GM12872 (cell line): ENCODE data around the gene DMXL1.

Experiments
- CTCF ChIP-seq: IDR thresholded peaks from 3 replicates; pipeline ENCODE4 v1.5.1; 2011; ENCODE audit warnings: low read depth, mild to moderate bottlenecking, low read length, moderate library complexity; ENCODE audit not compliant: insufficient read depth

The DMXL1 gene

DNA sequence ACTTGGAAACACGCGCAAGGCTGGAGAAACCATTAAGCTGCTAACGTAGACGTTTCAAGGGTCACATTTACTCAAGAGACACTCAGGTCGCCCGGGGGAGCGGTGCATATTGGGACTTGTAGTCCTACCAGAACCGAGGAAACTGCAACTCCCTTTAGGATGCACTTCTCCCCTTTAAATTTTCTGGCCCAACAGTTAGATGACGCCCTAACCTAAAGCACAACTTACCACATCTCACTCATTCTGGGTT lies 384 bp upstream of the DMXL1 start:
- no peak for TF ChIP-seq CTCF

DNA sequence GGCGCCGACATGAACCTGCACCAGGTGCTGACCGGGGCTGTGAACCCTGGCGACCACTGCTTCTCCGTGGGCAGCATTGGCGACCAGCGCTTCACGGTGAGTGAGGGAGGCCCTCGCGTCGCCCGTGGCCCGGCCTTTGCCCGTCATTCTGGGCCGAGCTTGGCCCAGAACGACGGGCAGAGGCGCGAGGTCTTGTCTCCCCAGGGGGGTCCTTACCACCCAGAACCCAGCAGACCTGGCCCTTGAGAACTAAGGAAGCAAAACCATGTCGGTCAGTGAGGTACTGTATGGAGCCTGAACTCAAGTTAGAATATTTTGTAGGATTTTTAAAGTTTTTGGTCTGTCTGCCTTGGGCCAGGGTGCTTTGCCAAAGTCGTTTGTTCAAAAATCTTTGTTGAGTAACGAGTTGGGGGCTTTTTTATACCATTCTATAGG lies 691 bp downstream of the DMXL1 start:
- no peak for TF ChIP-seq CTCF

DNA sequence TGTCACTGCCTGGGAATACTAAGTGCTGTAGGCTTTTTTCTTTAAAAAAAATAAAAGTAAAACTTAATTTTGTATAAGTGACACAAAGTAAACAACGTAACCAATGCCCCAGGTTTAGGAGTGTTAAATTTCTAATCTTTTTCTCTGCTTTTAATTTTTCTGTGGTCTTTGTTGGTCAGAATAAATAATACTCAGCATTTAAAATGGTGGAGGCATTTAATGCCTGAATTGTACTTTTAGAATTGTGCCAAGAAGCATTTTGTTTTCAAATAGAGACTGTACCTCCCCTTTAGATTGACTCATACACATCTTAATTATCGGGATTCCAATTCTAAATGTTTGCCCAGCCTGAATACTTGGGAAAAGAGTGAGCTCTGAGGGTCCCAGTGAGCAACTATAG lies 1.6 kb downstream of the DMXL1 start:
- TF ChIP-seq CTCF = no peak

DNA sequence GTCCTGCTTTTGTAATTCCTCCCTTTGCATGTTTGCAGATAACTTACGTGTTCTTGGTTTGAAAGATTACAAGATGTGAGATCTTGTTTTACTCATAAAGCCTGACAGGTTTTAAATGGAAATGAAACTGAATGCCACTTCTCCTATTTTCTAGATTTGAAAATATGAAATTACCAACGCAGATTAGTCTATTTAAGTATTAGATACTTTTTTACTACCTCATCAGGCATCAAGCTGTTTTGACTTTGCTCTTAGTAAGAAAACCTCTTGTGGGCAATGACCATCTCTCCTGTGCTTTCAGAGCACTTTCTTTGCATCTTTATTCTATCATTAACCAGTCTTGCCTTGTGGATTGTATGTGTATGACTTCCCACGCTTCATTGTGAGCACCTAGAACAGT lies 3.5 kb downstream of the DMXL1 start:
- TF ChIP-seq CTCF = no peak

GRCh38 chr5:119076080-119076479 lies 5.2 kb downstream of the DMXL1 start:
- TF ChIP-seq CTCF = no peak

DNA sequence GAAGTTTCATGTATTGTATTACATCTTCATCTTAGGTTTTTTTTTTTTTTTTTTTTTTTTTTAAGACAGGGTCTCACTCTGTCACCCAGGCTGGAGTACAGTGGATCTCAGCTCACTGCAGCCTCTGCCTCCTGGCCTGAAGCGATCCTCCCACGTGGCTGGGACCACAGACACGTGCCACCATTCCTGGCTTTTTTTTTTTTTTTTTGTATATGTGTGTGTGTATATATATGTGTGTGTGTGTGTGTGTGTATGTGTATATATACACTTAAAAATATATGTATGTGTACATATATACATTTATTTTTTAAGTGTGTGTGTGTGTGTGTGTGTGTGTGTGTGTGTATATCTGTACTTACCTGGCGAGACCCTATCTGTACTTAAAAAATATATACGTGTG lies 6.6 kb downstream of the DMXL1 start:
- no peak for TF ChIP-seq CTCF

GRCh38 chr5:119078071-119078846 lies 7.4 kb downstream of the DMXL1 start:
- TF ChIP-seq CTCF = no peak
